Lower leg skin (tissue), 4 donors: Measurements from ENCODE around the gene KATNAL2. TPM values are rescaled to one million over a fixed set of nuclear protein-coding genes. Genes with fewer than 3 reads are reported as not detected.

Experiments
- DNase-seq, 2 donors: peaks; one replicate each; pipeline ENCODE4 v3.0.0-alpha.2; 2019; ENCODE audit warnings: low spot score in 2 of 2
- H3K4me3 ChIP-seq: fragments of 200-600 bp; sonication (generic); 2 replicates; pipeline ENCODE4 v1.5.1; 2017; ENCODE audit warnings: mild to moderate bottlenecking, low read depth; ENCODE audit not compliant: poor library complexity, severe bottlenecking
- POLR2A ChIP-seq, 2 donors: fragments of 450-650 bp; IDR thresholded peaks; one replicate each; pipeline ENCODE4 v1.6.1; 2016 to 2017; ENCODE audit warnings: antibody characterized with exemption in 2 of 2, mild to moderate bottlenecking in 1 of 2, moderate library complexity in 1 of 2
- WGBS, 2 donors: methylation state at CpG; one replicate each; pipeline ENCODE4 v1.1.5; 2018; 5-methylcytosine and 5-hydroxymethylcytosine counted together
- intact Hi-C: fragments of 100-400 bp; cut with DNase I; formaldehyde crosslinking; loops from one replicate; pipeline ENCODE4 v1.15.0; 2023; ENCODE audit warnings: low total_unique reads
- total RNA-seq, 4 donors: library from RNA; depleted of rRNA; stranded (reverse); fragments of >200 nt; gene quantifications; one replicate each; pipeline ENCODE4 v1.1.0, GENCODE V29; 2016
- TF ChIP-seq, protein P1 (sequence below), 3 donors: fragments of 450-650 bp; IDR thresholded peaks; one replicate each; pipeline ENCODE4 v1.5.1; 2016; ENCODE audit warnings: antibody characterized with exemption in 3 of 3, mild to moderate bottlenecking in 3 of 3, moderate library complexity in 2 of 3

The KATNAL2 gene
- total RNA-seq, 4 donors from 2014 or later: 1.1 to 5.6 (median 4.5) TPM

DNA sequence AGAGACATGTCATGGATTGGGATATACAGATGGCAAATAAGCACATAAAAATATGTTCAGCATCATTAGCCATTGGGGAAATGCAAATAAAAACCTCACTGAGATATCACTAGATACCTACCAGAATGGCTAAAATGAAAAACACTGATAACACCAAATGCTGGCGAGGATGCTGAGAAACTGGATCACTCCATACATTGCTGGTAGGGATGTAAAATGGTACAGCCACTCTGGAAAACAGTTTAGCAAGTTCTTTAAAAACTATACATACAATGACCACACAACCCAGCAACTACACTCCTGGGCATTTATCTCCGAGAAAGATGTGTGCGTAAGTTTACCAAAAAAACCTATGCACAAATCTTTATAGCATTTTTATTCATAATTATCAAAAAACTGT lies 14.0 kb upstream of the KATNAL2 start:
- intact Hi-C loops: no loop called here
- TF ChIP-seq, protein P1, sequence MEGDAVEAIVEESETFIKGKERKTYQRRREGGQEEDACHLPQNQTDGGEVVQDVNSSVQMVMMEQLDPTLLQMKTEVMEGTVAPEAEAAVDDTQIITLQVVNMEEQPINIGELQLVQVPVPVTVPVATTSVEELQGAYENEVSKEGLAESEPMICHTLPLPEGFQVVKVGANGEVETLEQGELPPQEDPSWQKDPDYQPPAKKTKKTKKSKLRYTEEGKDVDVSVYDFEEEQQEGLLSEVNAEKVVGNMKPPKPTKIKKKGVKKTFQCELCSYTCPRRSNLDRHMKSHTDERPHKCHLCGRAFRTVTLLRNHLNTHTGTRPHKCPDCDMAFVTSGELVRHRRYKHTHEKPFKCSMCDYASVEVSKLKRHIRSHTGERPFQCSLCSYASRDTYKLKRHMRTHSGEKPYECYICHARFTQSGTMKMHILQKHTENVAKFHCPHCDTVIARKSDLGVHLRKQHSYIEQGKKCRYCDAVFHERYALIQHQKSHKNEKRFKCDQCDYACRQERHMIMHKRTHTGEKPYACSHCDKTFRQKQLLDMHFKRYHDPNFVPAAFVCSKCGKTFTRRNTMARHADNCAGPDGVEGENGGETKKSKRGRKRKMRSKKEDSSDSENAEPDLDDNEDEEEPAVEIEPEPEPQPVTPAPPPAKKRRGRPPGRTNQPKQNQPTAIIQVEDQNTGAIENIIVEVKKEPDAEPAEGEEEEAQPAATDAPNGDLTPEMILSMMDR (IDR thresholded peaks at IDR 0.05): no peak
- TF ChIP-seq POLR2A (IDR thresholded peaks at IDR 0.05): no peak
- H3K4me3 ChIP-seq: no peak overlapping the region
- WGBS, 2 donors: 97 to 99% methylated on average over 3 of the region's 3 CpGs
- DNase-seq: no peak

DNA sequence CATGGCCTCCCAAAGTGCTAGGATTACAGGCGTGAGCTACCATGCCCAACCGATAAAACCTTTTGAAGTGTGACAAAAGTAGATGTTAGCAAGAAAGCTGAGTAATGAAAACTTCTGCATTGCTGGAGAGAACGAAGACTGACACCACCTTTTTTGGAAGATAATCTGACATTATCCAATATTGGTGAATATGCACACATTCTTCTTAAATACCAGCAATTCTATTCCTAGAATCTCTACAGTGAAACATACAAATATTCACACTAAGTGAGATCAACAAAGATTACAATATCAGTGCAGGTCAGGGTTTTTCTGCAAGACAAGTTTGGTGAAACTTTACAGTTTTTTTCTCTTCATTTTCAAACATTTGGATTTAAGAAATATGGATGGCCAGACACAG lies 7.9 kb upstream of the KATNAL2 start:
- no peak for DNase-seq
- TF ChIP-seq POLR2A (IDR thresholded peaks at IDR 0.05): no peak
- TF ChIP-seq, protein P1 (IDR thresholded peaks at IDR 0.05): no peak
- intact Hi-C loops: no loop called here
- WGBS, 2 donors: 79 to 99% methylated on average over 3 of the region's 3 CpGs
- H3K4me3 ChIP-seq: no peak overlapping the region

DNA sequence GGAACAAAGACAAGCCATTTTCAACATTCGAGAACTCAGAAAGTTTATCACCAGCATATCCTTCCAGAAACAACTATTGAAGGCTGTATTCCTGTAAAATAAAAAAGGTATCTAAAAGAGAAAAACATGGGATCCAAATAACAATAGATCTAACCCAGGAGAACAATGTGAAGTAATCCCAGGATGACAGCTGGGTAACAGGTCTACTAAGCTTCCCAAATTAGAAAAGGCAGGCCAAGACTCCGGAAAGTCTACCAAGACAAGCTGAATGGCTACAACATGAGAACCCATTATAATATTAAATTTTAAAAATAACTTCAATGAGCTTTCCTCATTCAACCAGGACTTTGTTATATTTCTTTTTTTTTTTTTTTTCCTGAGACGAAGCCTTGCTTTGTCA lies 6.5 kb upstream of the KATNAL2 start:
- intact Hi-C loops: no loop called here
- 91% methylated on average over 3 of the region's 3 CpGs for WGBS, 2 donors
- no peak for DNase-seq
- no peak overlapping the region for H3K4me3 ChIP-seq
- TF ChIP-seq, protein P1 (IDR thresholded peaks at IDR 0.05): no peak
- no peak for TF ChIP-seq POLR2A (IDR thresholded peaks at IDR 0.05)

DNA sequence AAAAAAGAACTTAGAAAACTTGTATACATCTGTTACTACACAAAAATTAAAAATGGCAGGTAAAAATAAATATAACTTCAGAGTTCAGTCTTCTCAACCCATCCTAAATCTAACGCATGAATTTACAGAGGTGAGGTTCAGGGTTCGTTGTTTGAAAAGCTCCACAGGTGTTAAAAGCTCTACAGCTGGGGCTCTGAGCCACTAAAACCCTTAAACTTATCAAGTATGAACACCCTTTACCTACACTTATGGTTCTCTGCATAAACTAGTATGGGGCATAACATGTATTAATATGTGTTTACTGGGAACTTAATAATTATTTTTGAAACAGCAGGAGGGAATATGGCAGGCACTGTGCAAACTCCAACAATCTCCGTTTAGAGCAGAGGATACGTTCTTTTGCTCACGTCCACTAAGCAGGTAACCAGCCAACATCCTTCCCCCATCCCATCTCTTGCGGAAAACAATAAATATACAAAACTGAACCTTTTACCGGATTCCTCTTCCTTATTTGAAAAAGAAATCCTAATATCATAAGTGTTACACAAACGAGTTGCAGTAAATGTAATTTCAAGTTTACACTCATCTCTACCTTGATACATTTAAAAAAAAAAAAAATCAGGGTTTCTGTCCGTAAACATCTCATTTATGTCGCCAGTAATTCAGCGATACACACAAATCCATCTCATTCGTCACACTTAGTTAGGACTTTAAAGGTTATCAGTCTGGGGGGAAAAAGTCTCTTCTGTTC lies 1.4 kb upstream of the KATNAL2 start:
- intact Hi-C loops: no loop called here
- peak overlapping the region; percentile 89 for H3K4me3 ChIP-seq
- TF ChIP-seq POLR2A (IDR thresholded peaks at IDR 0.05): no peak
- TF ChIP-seq, protein P1 (IDR thresholded peaks at IDR 0.05): no peak
- DNase-seq: no peak
- WGBS, 2 donors: 25 to 27% methylated on average over 12 of the region's 12 CpGs

DNA sequence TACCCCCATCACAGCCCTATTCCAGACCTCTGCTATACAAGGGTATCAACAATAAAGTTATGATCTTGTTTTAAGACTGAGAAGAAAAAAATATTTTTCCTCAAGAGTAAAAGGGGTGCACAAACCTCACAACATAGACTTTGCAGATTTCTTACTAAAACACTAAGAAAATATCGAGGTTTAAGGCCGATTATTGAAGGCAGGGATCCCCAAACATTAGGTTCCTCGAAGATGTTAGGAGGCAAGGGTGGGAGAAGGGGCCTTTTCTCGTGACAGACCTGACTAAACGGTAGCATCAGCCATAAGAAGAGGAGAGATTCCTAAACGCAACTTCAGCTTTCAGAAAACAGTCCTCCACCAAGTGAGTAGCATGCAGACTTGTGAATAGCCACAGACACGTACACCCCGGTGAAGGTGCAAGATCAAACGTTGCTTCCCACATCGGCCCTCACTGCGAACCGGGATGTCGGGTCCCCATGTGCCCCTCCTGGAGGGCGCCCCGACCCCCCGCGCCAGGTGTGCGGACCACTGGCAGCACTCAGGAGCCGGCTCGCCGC lies 773 bp upstream of the KATNAL2 start:
- intact Hi-C loops: no loop called here
- peak in 1 of 2 donors; percentile 15 for DNase-seq
- H3K4me3 ChIP-seq: peak overlapping the region; percentile 89
- no peak for TF ChIP-seq POLR2A (IDR thresholded peaks at IDR 0.05)
- TF ChIP-seq, protein P1 (IDR thresholded peaks at IDR 0.05): no peak
- 0% methylated on average over 14 to 20 of the region's 21 CpGs for WGBS, 2 donors
